SHP77 treated with DMSO at 0.1 percent for 48 hours (cell line): ENCODE measurements around the gene CPNE4.

ENCODE experiments used
- DNase-seq: peaks from one replicate; lab custom pipeline; 2025; lab: John Stamatoyannopoulos, UW

CPNE4 gene

DNA sequence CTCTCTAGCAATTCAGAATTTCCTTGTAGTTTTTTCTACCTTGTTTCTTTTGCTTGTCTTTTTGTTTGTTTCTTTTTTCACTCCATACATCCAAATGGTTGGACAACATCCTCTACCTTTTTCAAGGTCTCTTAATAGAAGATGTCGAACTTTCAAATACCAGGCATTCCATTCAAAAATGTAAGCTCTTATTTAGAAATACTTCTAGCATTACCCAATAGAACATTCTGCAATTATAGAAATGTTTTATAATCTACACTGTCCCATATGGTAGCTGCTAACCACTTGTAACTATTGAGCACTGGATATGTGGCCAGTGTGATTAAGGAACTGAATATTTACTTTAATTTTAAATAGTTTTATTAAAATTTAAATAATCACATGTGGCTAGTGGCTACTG lies 335.8 kb downstream of the CPNE4 start:
- no peak for DNase-seq

- no peak for DNase-seq
These were observed 340.4 kb downstream of the CPNE4 start for GRCh38 chr3:131694376-131694775.

DNA sequence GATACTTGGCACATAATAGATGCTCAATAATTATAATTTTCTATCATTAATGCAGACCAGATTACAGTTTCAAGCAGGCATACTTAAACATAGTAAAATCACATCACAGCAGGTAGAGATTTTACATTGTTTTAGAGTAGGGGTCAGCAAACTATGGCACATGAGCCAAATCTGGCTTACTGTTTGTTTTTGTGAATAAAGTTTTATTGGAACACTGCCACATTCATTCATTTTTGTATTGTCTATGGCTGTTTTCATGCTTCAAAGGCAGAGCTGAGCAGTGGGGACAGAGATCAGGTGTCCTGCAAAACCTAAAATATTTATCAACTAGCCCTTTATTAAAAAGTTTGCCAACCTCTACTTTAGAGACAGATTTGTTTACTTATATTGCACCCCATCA lies 342.5 kb downstream of the CPNE4 start:
- no peak for DNase-seq

DNA sequence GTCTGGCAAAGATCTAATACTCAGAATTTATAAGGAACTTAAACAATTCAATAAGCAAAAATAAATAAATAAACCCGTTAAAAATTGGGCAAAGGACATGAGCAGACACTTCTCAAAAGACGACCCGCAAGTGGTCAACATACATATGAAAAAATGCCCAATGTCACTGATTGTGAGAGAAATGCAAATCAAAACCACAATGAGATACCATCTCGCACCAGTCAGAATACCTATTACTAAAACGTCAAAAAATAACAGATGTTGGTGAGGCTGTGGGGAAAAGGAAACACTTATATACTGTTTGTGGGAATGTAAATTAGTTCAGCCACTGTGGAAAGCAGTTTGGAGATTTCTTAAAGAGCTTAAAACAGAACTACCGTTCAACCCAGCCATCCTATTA lies 344.0 kb downstream of the CPNE4 start:
- no peak for DNase-seq

DNA sequence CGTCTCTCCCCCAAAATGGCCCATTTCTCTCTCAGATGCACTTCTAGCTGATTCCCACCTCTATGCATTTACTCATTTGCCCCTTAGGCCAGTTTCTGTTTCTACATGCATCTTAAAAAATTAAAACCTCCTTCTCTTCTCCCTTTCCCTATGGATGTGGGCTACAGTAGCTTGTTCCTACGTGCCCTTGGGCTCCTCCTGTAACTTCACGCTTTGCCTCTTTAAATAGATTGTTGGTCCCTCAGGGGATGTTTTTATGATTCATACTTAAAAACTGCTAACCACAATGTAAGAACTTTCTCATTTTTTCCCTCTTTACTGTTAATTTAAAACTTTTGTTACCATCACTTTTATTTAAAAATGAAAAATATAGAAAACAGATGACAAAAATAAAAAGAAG lies 346.4 kb downstream of the CPNE4 start:
- DNase-seq = no peak

- DNase-seq = no peak
These were observed 365.2 kb downstream of the CPNE4 start for GRCh38 chr3:131669600-131669999.

DNA sequence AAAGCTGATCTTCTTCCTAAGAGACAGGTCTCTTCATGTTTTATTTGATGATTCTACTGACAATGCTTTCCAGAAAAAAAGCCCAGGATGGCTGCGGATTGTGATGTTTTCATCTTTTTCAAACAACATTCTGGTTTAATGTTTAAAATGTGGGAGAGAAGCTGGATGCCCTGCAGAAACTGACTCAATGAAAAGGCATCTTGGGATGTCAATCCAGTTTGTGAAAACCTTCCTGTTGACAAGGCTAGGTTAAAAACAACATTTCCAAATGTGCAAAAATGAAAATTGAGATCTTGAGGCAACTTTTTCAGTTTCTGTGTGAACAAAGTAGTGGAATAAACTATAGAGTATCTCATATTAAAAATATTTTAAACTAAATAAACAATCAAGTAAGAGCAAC lies 376.0 kb downstream of the CPNE4 start:
- DNase-seq = no peak

GRCh38 chr3:131658115-131658514 lies 376.7 kb downstream of the CPNE4 start:
- DNase-seq = no peak

DNA sequence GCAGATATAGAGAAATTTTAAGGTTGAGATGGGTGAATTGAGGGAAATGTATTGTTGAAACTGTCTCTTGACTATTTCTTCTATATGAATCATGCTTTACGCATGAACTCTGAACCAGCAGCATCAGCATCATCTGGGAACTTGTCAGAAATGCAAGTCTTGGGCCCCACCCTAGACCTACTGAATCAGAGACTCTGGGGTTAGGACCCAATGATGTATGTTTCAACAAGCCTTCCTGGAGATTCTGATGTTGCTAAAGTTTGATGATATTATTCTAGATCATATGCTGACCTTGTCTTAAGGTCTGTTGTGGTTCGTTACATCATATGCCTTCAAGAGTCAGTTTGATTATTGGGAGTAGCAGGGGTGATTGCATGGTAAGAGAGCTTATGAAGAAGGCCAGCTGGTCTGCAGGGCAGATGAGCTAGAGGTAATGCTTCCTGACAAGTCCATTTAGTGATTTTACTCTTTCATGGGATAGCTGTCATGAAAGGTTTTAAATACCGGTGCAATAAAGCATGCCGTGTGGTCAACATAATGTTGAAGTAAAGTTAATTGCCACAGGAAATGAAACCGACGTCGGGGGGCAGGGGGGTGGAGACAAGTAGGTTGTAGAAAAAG lies 379.6 kb downstream of the CPNE4 start:
- DNase-seq = no peak

- DNase-seq = no peak
These were observed 389.2 kb downstream of the CPNE4 start for GRCh38 chr3:131645638-131646037.

DNA sequence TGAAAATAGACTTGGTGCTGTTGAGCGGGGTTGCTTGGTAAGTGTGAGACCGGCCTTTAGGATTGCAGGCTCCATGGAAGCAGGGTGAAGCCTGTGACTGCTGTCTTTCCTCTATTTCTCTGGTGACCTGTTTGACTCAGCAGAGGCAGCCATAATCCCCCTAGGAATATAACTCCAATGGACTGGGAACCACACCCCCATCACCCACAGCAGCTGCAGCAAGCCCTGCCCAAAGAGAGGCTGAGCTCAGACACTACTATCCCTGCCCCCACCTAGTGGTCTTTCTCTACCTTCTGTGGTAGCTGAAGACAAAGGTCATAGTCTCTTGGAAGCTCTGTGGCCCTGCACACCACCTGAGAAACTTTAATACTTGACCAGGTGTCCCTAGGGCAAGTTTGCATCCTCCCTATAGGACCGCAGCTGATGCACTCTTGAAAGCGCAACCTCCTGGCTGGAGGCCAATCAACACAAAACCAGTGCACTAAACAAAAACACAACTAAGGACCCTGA lies 398.5 kb downstream of the CPNE4 start:
- no peak for DNase-seq

DNA sequence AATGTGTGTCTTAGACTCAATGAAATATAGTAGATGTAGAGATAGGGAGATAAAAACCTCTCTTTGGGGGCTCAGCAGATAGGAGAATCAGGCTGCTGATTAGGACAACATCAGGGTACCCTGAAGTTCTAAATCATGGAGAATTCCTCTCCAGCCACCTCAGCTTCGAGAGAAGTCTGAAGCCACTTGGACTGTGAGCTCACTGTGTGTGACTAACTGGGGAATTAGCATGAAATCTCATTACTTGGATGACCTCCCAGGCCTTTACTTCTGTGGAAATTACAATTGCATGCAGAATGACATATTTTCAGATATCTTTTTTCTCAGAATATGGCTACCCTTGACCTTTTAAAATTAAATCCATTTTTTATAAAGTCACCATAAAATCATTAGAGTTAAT lies 404.0 kb downstream of the CPNE4 start:
- no peak for DNase-seq

DNA sequence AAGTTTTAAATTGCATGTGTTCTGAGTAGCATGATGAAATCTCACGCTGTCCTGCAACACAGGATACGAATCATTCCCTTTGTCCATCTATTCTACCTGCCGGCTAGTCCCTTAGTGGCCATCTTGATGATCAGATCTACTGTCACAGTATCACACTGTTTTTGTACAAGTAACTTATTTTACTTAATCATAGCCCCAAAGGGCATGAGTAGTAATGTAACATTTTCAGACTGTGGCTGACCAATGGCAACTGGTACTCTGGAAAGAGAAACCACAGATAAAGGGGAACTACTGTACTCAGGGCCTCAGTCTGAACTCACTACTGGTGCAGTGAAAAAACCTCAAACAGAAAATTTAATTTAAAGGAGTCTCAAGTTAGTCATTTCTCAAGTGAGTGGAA lies 404.7 kb downstream of the CPNE4 start:
- no peak for DNase-seq

- DNase-seq = no peak
These were observed 411.4 kb downstream of the CPNE4 start for GRCh38 chr3:131623431-131623830.

DNA sequence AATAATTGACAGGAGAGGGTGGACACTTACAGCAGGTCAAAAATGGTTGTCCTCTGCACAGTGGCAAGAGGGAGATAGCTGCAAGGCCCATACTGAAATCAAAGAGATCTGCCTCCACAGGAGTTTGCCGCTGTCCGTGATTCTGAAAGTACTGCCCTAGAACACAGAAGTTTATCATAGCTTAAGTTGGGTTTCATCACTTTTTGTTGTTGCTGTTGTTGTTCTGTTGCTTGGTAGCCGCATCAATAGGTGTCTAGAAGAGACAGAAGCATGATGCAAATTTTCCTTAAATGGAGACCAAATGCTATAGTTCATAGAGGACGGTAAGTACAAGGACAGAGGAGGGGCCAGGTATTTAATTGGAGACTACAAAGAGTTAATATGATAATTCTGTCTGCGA lies 412.1 kb downstream of the CPNE4 start:
- no peak for DNase-seq

DNA sequence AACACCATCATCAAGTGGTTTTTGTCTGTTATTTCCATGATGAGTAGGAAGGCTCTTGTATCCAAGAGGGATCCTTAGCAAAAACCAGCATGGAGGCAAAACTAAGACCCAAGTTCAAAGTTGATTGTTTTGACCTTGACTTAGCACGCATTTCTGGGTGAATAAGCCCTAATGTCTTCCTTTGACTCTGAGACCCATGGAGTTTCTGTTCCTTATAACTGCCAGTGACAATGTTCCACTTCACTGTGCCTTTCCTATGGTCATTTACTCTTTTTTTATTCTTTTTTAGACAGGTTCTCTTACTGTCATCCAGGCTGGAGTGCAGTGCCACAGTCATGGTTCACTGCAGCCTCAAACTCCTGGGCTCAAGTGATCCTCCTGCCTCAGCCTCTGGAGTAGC lies 413.8 kb downstream of the CPNE4 start:
- no peak for DNase-seq

GRCh38 chr3:131619821-131620220 lies 415.0 kb downstream of the CPNE4 start:
- no peak for DNase-seq

GRCh38 chr3:131616719-131617118 lies 418.1 kb downstream of the CPNE4 start:
- no peak for DNase-seq

DNA sequence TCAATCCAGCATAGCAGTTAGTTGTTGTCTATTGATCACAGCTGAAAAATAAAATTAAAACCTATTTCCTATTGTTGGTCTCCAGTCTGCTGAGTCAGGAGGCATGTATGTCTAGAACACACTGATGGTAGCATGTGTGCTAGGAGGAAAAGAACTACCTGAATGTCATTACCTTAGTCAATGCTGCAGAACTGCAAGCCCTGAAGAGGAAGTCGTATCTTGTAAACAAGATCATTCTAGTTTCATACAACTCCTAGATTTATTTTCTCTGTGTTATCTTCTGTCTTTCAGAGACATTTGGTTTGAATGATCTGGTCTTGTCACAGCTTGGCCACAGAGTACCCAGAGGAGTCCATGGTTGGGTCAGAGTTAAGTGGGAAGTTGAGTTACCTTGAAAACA lies 422.1 kb downstream of the CPNE4 start:
- no peak for DNase-seq

DNA sequence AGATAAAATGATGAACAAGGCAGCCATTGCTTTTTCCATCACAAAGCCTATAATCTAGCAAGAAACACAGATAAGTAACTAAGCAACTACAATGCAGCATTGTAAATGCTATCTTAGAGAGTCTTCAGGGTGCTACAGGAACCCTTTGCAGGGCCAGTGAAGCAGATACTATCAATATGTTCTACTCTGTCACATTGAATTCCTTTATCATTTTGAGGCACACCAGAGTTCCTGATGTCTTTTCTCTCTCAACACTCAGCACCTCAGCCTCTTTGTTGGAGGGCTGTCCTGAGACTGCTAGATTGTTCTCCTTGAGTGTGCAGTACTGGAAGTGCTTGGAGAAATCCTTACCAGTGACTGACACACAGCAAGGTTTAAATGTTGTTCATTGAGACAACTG lies 424.6 kb downstream of the CPNE4 start:
- DNase-seq = no peak

DNA sequence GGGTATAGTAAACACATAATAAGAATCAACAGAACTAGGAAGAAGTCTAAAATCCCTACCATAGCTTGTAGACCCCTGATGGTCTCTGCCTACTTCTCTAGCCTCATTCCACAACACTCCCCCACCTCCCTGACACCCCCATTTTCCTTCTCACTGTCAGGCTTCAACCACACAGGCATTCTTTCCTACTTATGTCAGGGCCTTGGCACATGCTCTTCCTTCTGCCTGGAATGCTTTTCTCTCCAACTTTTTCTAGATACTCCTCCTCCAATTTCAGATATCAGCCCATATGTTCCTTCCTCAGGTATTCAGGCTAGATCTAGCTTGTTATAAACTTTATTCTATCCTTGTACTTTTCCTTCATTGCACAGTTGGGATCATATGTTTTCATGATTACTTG lies 426.1 kb downstream of the CPNE4 start:
- DNase-seq = no peak

GRCh38 chr3:131608296-131608695 lies 426.5 kb downstream of the CPNE4 start:
- no peak for DNase-seq

- DNase-seq = no peak
These were observed 428.9 kb downstream of the CPNE4 start for GRCh38 chr3:131605916-131606315.

GRCh38 chr3:131602011-131602779 lies 432.6 kb downstream of the CPNE4 start:
- no peak for DNase-seq
